HepG2 (cell line): ENCODE results near the gene PDE5A. TPM values are rescaled to one million over a fixed set of nuclear protein-coding genes. Genes with fewer than 3 reads are reported as not detected.
"Not testable (repeated sequence)": the region's sequence is repeated elsewhere in the genome, so short reads cannot be mapped to it uniquely, and the experiment has no call there.

Source experiments
- ATAC-seq: fragments of 200-7000 bp; cut with Tn5 transposase; 3 replicates; pipeline ENCODE4 v1.9.1; 2020; ENCODE audit warnings: mild to moderate bottlenecking, moderate library complexity
- BruUV-seq: library from RNA; stranded (reverse); fragments of 400-500 nt; replicated peaks from 2 replicates; lab custom pipeline; 2021; lab: Mats Ljungman, UMichigan
- CTCF ChIA-PET: fragments of 300-600 bp; formaldehyde crosslinking; extraction: SDS; loops from one replicate; lab custom pipeline; 2021; ENCODE audit warnings: low total read pairs, inconsistent platforms, low intra/inter-chr PET ratio; lab: Yijun Ruan, JAX
- POLR2A ChIA-PET: fragments of 350-600 bp; sonication (Branson Sonifier 250); formaldehyde crosslinking; loops from one replicate; lab custom pipeline; 2020; ENCODE audit warnings: antibody characterized with exemption, inconsistent platforms; lab: Yijun Ruan, JAX
- DNase-seq: peaks from one replicate; pipeline ENCODE4 v3.0.0-alpha.2; 2015; ENCODE audit warnings: low spot score
- FAIRE-seq: peaks from 3 replicates; lab custom pipeline; 2011; peaks lifted over from hg19 to GRCh38; lab: Jason Lieb, UNC
- H2AFZ ChIP-seq: one replicate; pipeline ENCODE4 v1.6.1; 2011; ENCODE audit warnings: low read length, inconsistent platforms
- H3K27ac ChIP-seq: fragments of 300-600 bp; 3 replicates; pipeline ENCODE4 v1.8.0; 2011; ENCODE audit warnings: mixed run types, mild to moderate bottlenecking, mixed read lengths, low read length, inconsistent platforms; ENCODE audit not compliant: insufficient read depth; ENCODE audit errors: extremely low read length
- H3K27me3 ChIP-seq, 2 experiments: fragments of 200-600 bp in 1 of 2; 2 replicates in 1 of 2; 3 replicates in 1 of 2; pipeline versions ENCODE4 v1.6.0 to v1.8.0; 2011; ENCODE audit warnings: low read length in 2 of 2, mild to moderate bottlenecking in 2 of 2, moderate library complexity in 2 of 2, inconsistent platforms in 1 of 2; ENCODE audit not compliant: insufficient read depth in 2 of 2, control insufficient read depth in 1 of 2
- H3K36me3 ChIP-seq, 2 experiments: fragments of 200-600 bp in 1 of 2; replicated peaks in 1 of 2; 2 replicates in 1 of 2; 3 replicates in 1 of 2; pipeline versions ENCODE4 v1.5.1 to v1.8.0; 2011; ENCODE audit warnings: low read length in 2 of 2, inconsistent platforms in 1 of 2; ENCODE audit not compliant: insufficient read depth in 2 of 2, control insufficient read depth in 1 of 2
- H3K4me1 ChIP-seq: 2 replicates; pipeline ENCODE4 v1.5.1; 2012; ENCODE audit warnings: low read length, inconsistent platforms; ENCODE audit not compliant: insufficient read depth
- H3K4me2 ChIP-seq: 2 replicates; pipeline ENCODE4 v1.6.0; 2011; ENCODE audit warnings: low read depth, low read length, inconsistent platforms
- H3K4me3 ChIP-seq, 3 experiments: fragments of 200-600 bp in 1 of 3; sonication (generic), shearing (Covaris generic) in 1 of 3; replicated peaks in 1 of 3; 2 replicates each; pipeline ENCODE4 v1.5.1; 2011 to 2016; ENCODE audit warnings: low read length in 3 of 3, inconsistent platforms in 2 of 3, low read depth in 2 of 3, mild to moderate bottlenecking in 2 of 3, control low read depth in 1 of 3, mixed read lengths in 1 of 3; ENCODE audit not compliant: insufficient read depth in 1 of 3
- H3K79me2 ChIP-seq: one replicate; pipeline ENCODE4 v1.6.1; 2011; ENCODE audit warnings: low read length, inconsistent platforms; ENCODE audit not compliant: insufficient read depth
- H3K9ac ChIP-seq: 2 replicates; pipeline ENCODE4 v1.6.0; 2011; ENCODE audit warnings: mild to moderate bottlenecking, low read depth, low read length, inconsistent platforms; ENCODE audit not compliant: insufficient read depth
- H3K9me3 ChIP-seq: 2 replicates; pipeline ENCODE4 v1.5.1; 2012; ENCODE audit warnings: mild to moderate bottlenecking, low read length
- H4K20me1 ChIP-seq: 2 replicates; pipeline ENCODE4 v1.6.0; 2011; ENCODE audit warnings: inconsistent platforms, mild to moderate bottlenecking, low read length, moderate library complexity; ENCODE audit not compliant: insufficient read depth
- ZNF746 ChIP-seq: sonication (generic); formaldehyde crosslinking; IDR thresholded peaks from 2 replicates; pipeline ENCODE4 v1.8.0; 2022; ENCODE audit warnings: mild to moderate bottlenecking, missing genetic modification reagents
- ZNF770 ChIP-seq: sonication (generic); formaldehyde crosslinking; IDR thresholded peaks from 2 replicates; pipeline ENCODE4 v1.5.0; 2020; ENCODE audit warnings: mild to moderate bottlenecking, missing genetic modification reagents
- ZNF878 ChIP-seq: sonication (generic); formaldehyde crosslinking; IDR thresholded peaks from 2 replicates; pipeline ENCODE4 v1.8.1; 2023; ENCODE audit warnings: mild to moderate bottlenecking, missing genetic modification reagents, moderate library complexity
- WGBS: methylation state at CpG from one replicate; pipeline ENCODE4 v1.1.6; 2017; ENCODE audit warnings: low lambda C conversion rate; 5-methylcytosine and 5-hydroxymethylcytosine counted together
- in situ Hi-C: cut with HindIII; loops from 2 replicates; pipeline ENCODE4 v1.10.0; 2017; ENCODE audit warnings: low pct_unique_long_range_greater_than_20kb; ENCODE audit not compliant: extremely low pct_ligation_motif_present
- intact Hi-C: fragments of 100-400 bp; cut with micrococcal nuclease; formaldehyde crosslinking; loops from one replicate; pipeline ENCODE4 v1.10.0; 2022; ENCODE audit not compliant: unreplicated experiment
- polyA plus RNA-seq, 8 experiments: library from polyadenylated mRNA; depleted of rRNA in 3 of 8; stranded (reverse) in 7 of 8; unstranded in 1 of 8; fragments of >200 nt; fragmentation: Illumina TruSeq in 4 of 8; extraction: Trizol in 4 of 8; gene quantifications; 2 replicates each; pipeline versions ENCODE4 v1.2.1 to v1.2.3, GENCODE V29; 2011 to 2016; ENCODE audit warnings: low read depth in 4 of 8, missing spikeins in 1 of 8, mixed read lengths in 1 of 8; ENCODE audit not compliant: insufficient read depth in 1 of 8
- total RNA-seq, 5 experiments: library from RNA; depleted of rRNA; stranded (reverse); fragments of >200 nt; fragmentation: Illumina TruSeq; extraction: Trizol; gene quantifications; 2 replicates each; pipeline ENCODE4 v1.2.3, GENCODE V29; 2016; ENCODE audit warnings: low read depth in 1 of 5

PDE5A gene
- total and polyA plus RNA-seq, 2 of the 13 experiments (the other 11 are each of a cell fraction or from before 2014, with no cell fraction given), result 0.22 to 0.44 TPM

- no peak for DNase-seq
- in situ Hi-C loops (no loop called here), intact Hi-C loops (no loop called here)
- no peak overlapping the region for H3K9ac ChIP-seq
- ATAC-seq, result no peak
- TF ChIP-seq ZNF746, result no peak
- TF ChIP-seq ZNF878, result no peak
- no peak for TF ChIP-seq ZNF770
- FAIRE-seq, result no peak
- no peaks in the 10 kb centered on the region for H3K79me2 ChIP-seq
- ChIA-PET POLR2A (no interaction called here), CTCF (no interaction called here)
- no peak overlapping the region for H2AFZ ChIP-seq
- no peaks in the 10 kb centered on the region for H3K9me3 ChIP-seq
- 0% methylated on average over 1 of the region's 1 CpG for WGBS
- H4K20me1 ChIP-seq, result no peaks in the 10 kb centered on the region
- BruUV-seq, result no TSS peak
- H3K4me3 ChIP-seq, result no peak overlapping the region
- H3K4me2 ChIP-seq, result no peak overlapping the region
- H3K27me3 ChIP-seq, result no peaks in the 10 kb centered on the region
- no peaks in the 10 kb centered on the region for H3K4me1 ChIP-seq
- H3K27ac ChIP-seq, result no peak overlapping the region
- no peaks in the 10 kb centered on the region for H3K36me3 ChIP-seq
Measured at GRCh38 chr4:119663160-119663788, 34.7 kb upstream of the PDE5A start.

- DNase-seq, H3K9ac ChIP-seq, in situ Hi-C loops, FAIRE-seq, H3K9me3 ChIP-seq, intact Hi-C loops, CTCF ChIA-PET, H3K36me3 ChIP-seq, H3K79me2 ChIP-seq, H3K27me3 ChIP-seq, ATAC-seq, H4K20me1 ChIP-seq, H2AFZ ChIP-seq, H3K4me2 ChIP-seq, POLR2A ChIA-PET, H3K27ac ChIP-seq, H3K4me3 ChIP-seq, BruUV-seq, H3K4me1 ChIP-seq: not testable (repeated sequence)
- 0% methylated on average over 2 of the region's 2 CpGs for WGBS
Measured at GRCh38 chr4:119662612-119663011, 34.0 kb upstream of the PDE5A start.
